ENCODE results near the gene RBM45.

GRCh38 chr2:178072383-178073301 lies 39.6 kb upstream of the RBM45 start, which contains the start of gene PDE11A:
- TF ChIP-seq CTCF (conservative IDR thresholded peaks at IDR 0.05; ENCODE audit: low read length), result no peak
- TF ChIP-seq EZH2phosphoT487 (IDR thresholded peaks at IDR 0.05; ENCODE audit: borderline replicate concordance), result no peak

Measured in Loucy (cell line).